Measurements from ENCODE around the gene GALNT18.
A peak's percentile ranks its signal among the peaks of the same experiment; 100 is the strongest.

GALNT18 gene

GRCh38 chr11:11588243-11588642, 33.6 kb downstream of the GALNT18 start:
- Histone ChIP-seq H3K4me3 (ENCODE audit: extremely low read depth, insufficient read depth, low read length, poor library complexity, severe bottlenecking) (no peak overlapping the region), H3K4me1 (ENCODE audit: control insufficient read depth, insufficient read depth, low read length, poor library complexity, severe bottlenecking) (peaks cover 30% of the 10 kb centered on the region), H3K36me3 (ENCODE audit: control insufficient read depth, insufficient read depth, low read length) (no peaks in the 10 kb centered on the region), H3K27ac (ENCODE audit: low read depth, low read length, severe bottlenecking) (no peak overlapping the region), H3K9me3 (ENCODE audit: control insufficient read depth, low read length) (no peaks in the 10 kb centered on the region)
- 86 to 100% methylated on average over 1 of the region's 2 CpGs for WGBS, 2 experiments (ENCODE audit: insufficient coverage in 2 of 2)

- Histone ChIP-seq H3K9me3 (ENCODE audit: control insufficient read depth, low read length) (no peaks in the 10 kb centered on the region), H3K36me3 (ENCODE audit: control insufficient read depth, insufficient read depth, low read length) (no peaks in the 10 kb centered on the region), H3K4me3 (ENCODE audit: extremely low read depth, insufficient read depth, low read length, poor library complexity, severe bottlenecking) (no peak overlapping the region), H3K4me1 (ENCODE audit: control insufficient read depth, insufficient read depth, low read length, poor library complexity, severe bottlenecking) (peaks cover 31% of the 10 kb centered on the region), H3K27ac (ENCODE audit: low read depth, low read length, severe bottlenecking) (no peak overlapping the region)
- 96% methylated on average over 3 to 4 of the region's 4 CpGs for WGBS, 2 experiments (ENCODE audit: insufficient coverage in 2 of 2)
Observed at GRCh38 chr11:11587122-11587521, 34.7 kb downstream of the GALNT18 start.

DNA sequence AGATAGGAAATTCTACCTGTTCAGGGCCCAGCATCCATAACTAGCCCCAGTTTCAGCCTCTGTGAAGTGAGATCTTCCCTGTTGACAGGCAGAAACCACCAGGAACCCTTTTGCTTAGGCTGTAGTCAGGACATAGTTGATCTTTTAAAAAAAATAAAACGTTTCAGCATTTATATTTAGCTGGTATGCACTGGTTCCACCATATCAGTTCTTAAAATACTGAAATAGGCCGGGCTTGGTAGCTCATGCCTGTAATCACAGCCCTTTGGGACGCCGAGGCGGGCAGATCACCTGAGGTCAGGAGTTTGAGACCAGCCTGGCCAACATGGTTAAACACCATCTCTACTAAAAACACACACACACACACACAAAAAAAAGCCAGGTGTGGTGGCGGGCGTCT, 35.3 kb downstream of the GALNT18 start:
- H3K9me3 ChIP-seq (ENCODE audit: control insufficient read depth, low read length), result no peaks in the 10 kb centered on the region
- H3K27ac ChIP-seq (ENCODE audit: low read depth, low read length, severe bottlenecking), result no peak overlapping the region
- H3K4me3 ChIP-seq (ENCODE audit: extremely low read depth, insufficient read depth, low read length, poor library complexity, severe bottlenecking), result no peak overlapping the region
- peaks cover 31% of the 10 kb centered on the region for H3K4me1 ChIP-seq (ENCODE audit: control insufficient read depth, insufficient read depth, low read length, poor library complexity, severe bottlenecking)
- H3K36me3 ChIP-seq (ENCODE audit: control insufficient read depth, insufficient read depth, low read length), result no peaks in the 10 kb centered on the region
- 80 to 96% methylated on average over 3 of the region's 7 CpGs for WGBS, 2 experiments (ENCODE audit: insufficient coverage in 2 of 2)

DNA sequence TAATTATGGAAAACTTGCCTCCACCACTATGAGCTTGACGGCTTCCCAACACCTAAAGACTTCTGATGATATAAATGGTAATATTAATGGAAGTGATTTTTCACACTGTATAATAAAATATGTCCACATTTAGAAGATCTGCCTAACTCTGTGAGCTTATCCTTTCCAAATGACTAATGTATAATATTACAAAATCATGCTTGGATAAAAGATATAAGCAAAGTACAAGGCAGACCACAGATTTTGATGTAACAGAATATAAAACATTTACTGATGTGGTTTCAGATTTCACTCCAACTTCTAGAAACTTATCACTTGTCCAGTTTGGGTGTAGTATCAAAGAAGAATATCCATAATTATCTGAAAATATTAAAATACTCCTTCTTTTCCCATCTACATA, 36.9 kb downstream of the GALNT18 start:
- no CpG with 5 or more reads among the region's 1 CpG for WGBS, 2 experiments (ENCODE audit: insufficient coverage in 2 of 2)
- Histone ChIP-seq H3K36me3 (ENCODE audit: control insufficient read depth, insufficient read depth, low read length) (no peaks in the 10 kb centered on the region), H3K4me1 (ENCODE audit: control insufficient read depth, insufficient read depth, low read length, poor library complexity, severe bottlenecking) (peaks cover 31% of the 10 kb centered on the region), H3K4me3 (ENCODE audit: extremely low read depth, insufficient read depth, low read length, poor library complexity, severe bottlenecking) (no peak overlapping the region), H3K9me3 (ENCODE audit: control insufficient read depth, low read length) (no peaks in the 10 kb centered on the region), H3K27ac (ENCODE audit: low read depth, low read length, severe bottlenecking) (no peak overlapping the region)

DNA sequence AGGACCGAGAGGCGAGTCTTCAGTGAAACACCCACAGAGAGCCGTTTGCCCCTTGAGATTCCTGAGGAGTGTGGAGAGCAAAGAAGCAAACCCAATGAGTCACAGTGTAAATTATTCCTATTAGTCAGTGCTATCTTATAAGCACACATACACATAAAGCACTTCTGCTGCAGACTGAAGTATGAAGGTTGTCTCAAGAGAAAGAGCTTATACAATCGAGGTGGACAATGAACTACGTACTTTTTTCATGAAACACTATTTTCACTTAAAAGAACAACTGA, 37.3 kb downstream of the GALNT18 start:
- no peaks in the 10 kb centered on the region for H3K36me3 ChIP-seq (ENCODE audit: control insufficient read depth, insufficient read depth, low read length)
- no peak overlapping the region for H3K4me3 ChIP-seq (ENCODE audit: extremely low read depth, insufficient read depth, low read length, poor library complexity, severe bottlenecking)
- peaks cover 28% of the 10 kb centered on the region for H3K4me1 ChIP-seq (ENCODE audit: control insufficient read depth, insufficient read depth, low read length, poor library complexity, severe bottlenecking)
- 82% methylated on average over 2 of the region's 5 CpGs; no CpG with 5 or more reads in 1 of the 2 experiments for WGBS, 2 experiments (ENCODE audit: insufficient coverage in 2 of 2)
- H3K9me3 ChIP-seq (ENCODE audit: control insufficient read depth, low read length), result no peaks in the 10 kb centered on the region
- H3K27ac ChIP-seq (ENCODE audit: low read depth, low read length, severe bottlenecking), result no peak overlapping the region

GRCh38 chr11:11583801-11584529, 37.8 kb downstream of the GALNT18 start:
- Histone ChIP-seq H3K36me3 (ENCODE audit: control insufficient read depth, insufficient read depth, low read length) (no peaks in the 10 kb centered on the region), H3K4me1 (ENCODE audit: control insufficient read depth, insufficient read depth, low read length, poor library complexity, severe bottlenecking) (peaks cover 24% of the 10 kb centered on the region), H3K4me3 (ENCODE audit: extremely low read depth, insufficient read depth, low read length, poor library complexity, severe bottlenecking) (no peak overlapping the region), H3K27ac (ENCODE audit: low read depth, low read length, severe bottlenecking) (no peak overlapping the region), H3K9me3 (ENCODE audit: control insufficient read depth, low read length) (no peaks in the 10 kb centered on the region)
- 93 to 95% methylated on average over 6 to 8 of the region's 9 CpGs for WGBS, 2 experiments (ENCODE audit: insufficient coverage in 2 of 2)

GRCh38 chr11:11582011-11582701, 39.6 kb downstream of the GALNT18 start:
- Histone ChIP-seq H3K9me3 (ENCODE audit: control insufficient read depth, low read length) (no peaks in the 10 kb centered on the region), H3K4me1 (ENCODE audit: control insufficient read depth, insufficient read depth, low read length, poor library complexity, severe bottlenecking) (peaks cover 26% of the 10 kb centered on the region), H3K36me3 (ENCODE audit: control insufficient read depth, insufficient read depth, low read length) (no peaks in the 10 kb centered on the region), H3K27ac (ENCODE audit: low read depth, low read length, severe bottlenecking) (peak overlapping the region; percentile 41), H3K4me3 (ENCODE audit: extremely low read depth, insufficient read depth, low read length, poor library complexity, severe bottlenecking) (no peak overlapping the region)
- WGBS, 2 experiments (ENCODE audit: insufficient coverage in 2 of 2), result 67 to 94% methylated on average over 2 to 5 of the region's 5 CpGs

GRCh38 chr11:11581481-11581880, 40.3 kb downstream of the GALNT18 start:
- H3K4me1 ChIP-seq (ENCODE audit: control insufficient read depth, insufficient read depth, low read length, poor library complexity, severe bottlenecking), result peaks cover 29% of the 10 kb centered on the region
- WGBS, 2 experiments (ENCODE audit: insufficient coverage in 2 of 2), result 85 to 94% methylated on average over 4 of the region's 4 CpGs
- H3K36me3 ChIP-seq (ENCODE audit: control insufficient read depth, insufficient read depth, low read length), result no peaks in the 10 kb centered on the region
- H3K4me3 ChIP-seq (ENCODE audit: extremely low read depth, insufficient read depth, low read length, poor library complexity, severe bottlenecking), result no peak overlapping the region
- H3K27ac ChIP-seq (ENCODE audit: low read depth, low read length, severe bottlenecking), result no peak overlapping the region
- no peaks in the 10 kb centered on the region for H3K9me3 ChIP-seq (ENCODE audit: control insufficient read depth, low read length)

DNA sequence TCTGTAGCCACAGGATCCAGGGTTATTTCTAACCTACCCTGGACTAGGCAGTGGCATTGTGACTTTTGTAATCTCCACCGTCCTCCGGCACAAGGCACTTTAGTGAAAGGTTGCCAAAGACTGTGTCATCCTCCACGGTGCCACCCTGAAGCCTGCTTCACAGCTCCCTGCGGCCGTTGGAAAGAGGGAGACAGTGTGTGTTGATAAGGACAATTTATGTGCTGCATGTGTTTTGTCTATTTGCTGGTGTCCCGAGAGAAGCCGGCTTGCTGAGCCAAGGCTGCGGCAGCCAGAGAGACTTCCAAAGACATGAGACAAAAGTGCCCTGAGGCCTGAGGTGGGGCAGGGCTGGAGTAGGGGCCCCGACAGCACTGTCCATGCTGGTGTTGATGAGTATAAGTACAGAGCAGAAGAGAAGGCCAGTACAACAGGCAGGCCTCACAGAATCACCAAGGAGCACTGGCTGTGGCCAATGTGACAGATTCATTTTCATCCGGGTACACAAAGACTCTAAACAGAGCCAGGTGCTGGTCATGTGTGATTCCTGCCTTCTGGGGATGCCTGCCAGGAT, 40.9 kb downstream of the GALNT18 start:
- H3K9me3 ChIP-seq (ENCODE audit: control insufficient read depth, low read length), result no peaks in the 10 kb centered on the region
- peaks cover 29% of the 10 kb centered on the region for H3K4me1 ChIP-seq (ENCODE audit: control insufficient read depth, insufficient read depth, low read length, poor library complexity, severe bottlenecking)
- H3K36me3 ChIP-seq (ENCODE audit: control insufficient read depth, insufficient read depth, low read length), result no peaks in the 10 kb centered on the region
- no peak overlapping the region for H3K27ac ChIP-seq (ENCODE audit: low read depth, low read length, severe bottlenecking)
- no peak overlapping the region for H3K4me3 ChIP-seq (ENCODE audit: extremely low read depth, insufficient read depth, low read length, poor library complexity, severe bottlenecking)
- 89 to 92% methylated on average over 9 to 10 of the region's 10 CpGs for WGBS, 2 experiments (ENCODE audit: insufficient coverage in 2 of 2)

DNA sequence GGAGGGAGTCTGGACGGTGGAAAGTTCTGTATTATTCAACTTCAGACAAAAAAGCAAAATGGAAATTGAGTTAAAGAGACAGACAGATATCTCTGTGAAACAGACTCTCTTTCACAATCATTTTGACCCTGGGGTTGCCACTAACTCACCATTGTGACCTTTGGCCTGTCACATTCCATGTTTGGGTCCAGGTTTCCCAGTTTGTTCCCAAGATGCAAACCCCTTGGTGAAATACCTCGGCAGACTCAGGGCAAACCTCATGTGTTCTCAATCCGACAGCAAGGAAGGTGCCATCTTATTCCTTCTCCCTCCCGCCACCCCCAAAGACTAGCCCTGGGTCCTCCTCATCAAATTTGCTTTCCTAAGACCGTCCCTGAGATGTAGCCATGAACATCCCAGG, 41.8 kb downstream of the GALNT18 start:
- Histone ChIP-seq H3K27ac (ENCODE audit: low read depth, low read length, severe bottlenecking) (no peak overlapping the region), H3K36me3 (ENCODE audit: control insufficient read depth, insufficient read depth, low read length) (no peaks in the 10 kb centered on the region), H3K4me1 (ENCODE audit: control insufficient read depth, insufficient read depth, low read length, poor library complexity, severe bottlenecking) (peaks cover 29% of the 10 kb centered on the region), H3K9me3 (ENCODE audit: control insufficient read depth, low read length) (no peaks in the 10 kb centered on the region), H3K4me3 (ENCODE audit: extremely low read depth, insufficient read depth, low read length, poor library complexity, severe bottlenecking) (no peak overlapping the region)
- WGBS, 2 experiments (ENCODE audit: insufficient coverage in 2 of 2), result 90% methylated on average over 4 of the region's 5 CpGs
